DMS 273 (cell line): ENCODE data around the gene NPLOC4.
"Not testable (repeated sequence)": the region's sequence is repeated elsewhere in the genome, so short reads cannot be mapped to it uniquely, and the experiment has no call there.

Experiments
- DNase-seq: peaks from one replicate; lab custom pipeline; 2025; ENCODE audit not compliant: unreplicated experiment; lab: John Stamatoyannopoulos, UW

Gene NPLOC4

GRCh38 chr17:81535480-81536298 is 101.2 kb downstream of the NPLOC4 start:
- DNase-seq: peak; percentile 72

GRCh38 chr17:81535007-81535328 is 101.9 kb downstream of the NPLOC4 start:
- DNase-seq: no peak

- DNase-seq: peak; percentile 61
Measured at GRCh38 chr17:81534157-81535006, 102.5 kb downstream of the NPLOC4 start.

- DNase-seq: no peak
Measured at GRCh38 chr17:81533339-81534141, 103.4 kb downstream of the NPLOC4 start.

- no peak for DNase-seq
Measured at GRCh38 chr17:81532490-81533287, 104.2 kb downstream of the NPLOC4 start.

- DNase-seq: not testable (repeated sequence)
Measured at GRCh38 chr17:81531998-81532404, 104.9 kb downstream of the NPLOC4 start.

- DNase-seq: not testable (repeated sequence)
Measured at GRCh38 chr17:81531013-81531412, 105.9 kb downstream of the NPLOC4 start.

- no peak for DNase-seq
Measured at GRCh38 chr17:81529437-81529803, 107.5 kb downstream of the NPLOC4 start.

GRCh38 chr17:81528651-81529436 is 108.1 kb downstream of the NPLOC4 start:
- no peak for DNase-seq

- DNase-seq: no peak
Measured at GRCh38 chr17:81528384-81528650, 108.6 kb downstream of the NPLOC4 start.

GRCh38 chr17:81527591-81528383 is 109.1 kb downstream of the NPLOC4 start, which contains the start of gene FSCN2:
FSCN2 (plus strand) TSS chr17:81528377; CDS start chr17:81528532, 155 bp downstream.
- DNase-seq: peak; percentile 48

GRCh38 chr17:81526662-81527571 is 110.0 kb downstream of the NPLOC4 start:
- DNase-seq: no peak

- no peak for DNase-seq
Measured at GRCh38 chr17:81524865-81525159, 112.1 kb downstream of the NPLOC4 start.

GRCh38 chr17:81524039-81524864 is 112.7 kb downstream of the NPLOC4 start:
- no peak for DNase-seq

- peak; percentile 89 for DNase-seq
Measured at GRCh38 chr17:81523402-81524038, 113.4 kb downstream of the NPLOC4 start.

- peak; percentile 59 for DNase-seq
Measured at GRCh38 chr17:81522491-81523401, 114.2 kb downstream of the NPLOC4 start.
